22Rv1 (cell line): ENCODE results near the gene CDKAL1.

Experiments used
- CTCF ChIP-seq: fragments of 450-650 bp; IDR thresholded peaks from 2 replicates; pipeline ENCODE4 v1.5.1; 2017; ENCODE audit warnings: mild to moderate bottlenecking
- ZFX ChIP-seq: fragments of 450-650 bp; IDR thresholded peaks from 2 replicates; pipeline ENCODE4 v1.6.1; 2017; ENCODE audit warnings: antibody characterized with exemption, borderline replicate concordance

GRCh38 chr6:21151530-21151929 lies 617.3 kb downstream of the CDKAL1 start:
- TF ChIP-seq CTCF: no peak
- TF ChIP-seq ZFX: no peak
